Stomach (tissue), 4 donors: ENCODE data around the gene JDP2.

Experiments used
- CTCF ChIP-seq, 7 experiments: fragments of 450-650 bp in 4 of 7; fragments of 200-600 bp in 3 of 7; sonication (generic) in 3 of 7; IDR thresholded peaks; one replicate each; pipeline ENCODE4 v1.5.1; 2016 to 2019; ENCODE audit warnings: antibody characterized with exemption in 7 of 7, control low read depth in 2 of 7, mild to moderate bottlenecking in 1 of 7
- POLR2A ChIP-seq, 4 donors: fragments of 450-650 bp; IDR thresholded peaks; one replicate each; pipeline ENCODE4 v1.6.1; 2016; ENCODE audit warnings: antibody characterized with exemption in 4 of 4, control low read depth in 2 of 4, mild to moderate bottlenecking in 1 of 4, moderate library complexity in 1 of 4
- POLR2AphosphoS5 ChIP-seq, 3 donors: sonication (generic); formaldehyde crosslinking; IDR thresholded peaks; one replicate each; pipeline ENCODE4 v1.6.1; 2016; ENCODE audit warnings: antibody characterized with exemption in 3 of 3

DNA sequence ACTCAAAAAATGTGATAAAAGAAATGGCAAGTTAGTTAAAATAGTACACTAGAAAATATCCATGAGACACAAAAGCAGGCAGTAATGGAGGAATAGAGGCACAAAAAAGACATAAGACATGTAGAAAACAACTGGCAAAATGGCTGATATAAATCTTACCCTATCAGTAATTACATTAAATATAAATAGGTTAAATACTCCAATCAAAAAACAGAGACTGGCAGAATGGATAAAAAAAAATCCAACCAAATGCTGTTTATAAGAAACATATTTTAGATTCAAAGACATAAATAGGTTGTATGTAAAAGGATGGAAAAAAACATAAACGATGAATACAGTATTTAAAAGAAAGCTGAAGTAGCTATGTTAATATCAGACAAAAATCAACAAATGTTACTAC, 79.1 kb downstream of the JDP2 start:
- TF ChIP-seq POLR2AphosphoS5 (IDR thresholded peaks at IDR 0.05) (no peak), CTCF (IDR thresholded peaks at IDR 0.05) (no peak), POLR2A (IDR thresholded peaks at IDR 0.05) (no peak)
